GM21360 (cell line): Measurements from ENCODE around the gene PALD1.

Source experiments
- ATAC-seq: cut with Tn5 transposase; IDR thresholded peaks from one replicate; pipeline ENCODE4 v1.9.1; 2021; ENCODE audit warnings: mild to moderate bottlenecking, moderate library complexity; ENCODE audit not compliant: unreplicated experiment

Gene PALD1

DNA sequence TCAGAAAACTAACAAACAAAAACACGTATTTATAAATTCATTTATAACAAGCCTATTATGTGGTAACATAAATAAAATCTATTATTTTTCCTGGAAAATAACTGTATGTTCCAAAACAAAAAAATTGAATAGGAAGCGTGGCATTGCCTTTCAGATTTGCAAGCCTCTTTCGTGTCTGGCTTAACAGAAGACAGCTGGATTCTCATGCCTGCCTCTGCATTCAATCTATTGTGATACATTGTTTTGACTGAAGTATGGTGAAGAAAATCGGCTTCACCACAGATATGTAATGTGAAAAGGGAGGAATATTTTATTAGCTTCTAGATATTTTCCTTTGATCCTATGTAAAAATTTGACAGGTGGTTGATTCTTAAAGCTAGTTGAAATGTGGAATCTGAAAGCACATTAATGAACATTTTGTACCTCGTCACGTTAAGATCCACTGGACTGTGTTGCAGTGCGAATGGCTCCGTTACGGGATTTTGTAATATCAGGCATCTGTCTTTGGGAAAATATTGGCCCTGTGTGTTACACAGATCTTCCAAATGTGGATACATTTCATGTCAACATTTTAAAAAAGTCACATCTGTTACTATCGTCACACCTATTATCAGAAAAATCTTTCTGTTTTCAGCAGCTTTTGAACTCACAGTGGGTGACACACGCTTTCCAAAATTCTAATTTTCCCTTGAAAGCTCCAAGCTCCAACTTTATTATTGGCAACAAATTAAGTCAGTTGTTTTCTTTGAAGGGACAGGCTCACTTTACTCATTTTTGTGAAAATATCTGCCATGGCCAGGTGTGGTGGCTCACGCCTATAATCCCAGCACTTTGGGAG, 26.2 kb downstream of the PALD1 start:
- ATAC-seq = no peak

GRCh38 chr10:70505908-70506307, 27.3 kb downstream of the PALD1 start:
- no peak for ATAC-seq

DNA sequence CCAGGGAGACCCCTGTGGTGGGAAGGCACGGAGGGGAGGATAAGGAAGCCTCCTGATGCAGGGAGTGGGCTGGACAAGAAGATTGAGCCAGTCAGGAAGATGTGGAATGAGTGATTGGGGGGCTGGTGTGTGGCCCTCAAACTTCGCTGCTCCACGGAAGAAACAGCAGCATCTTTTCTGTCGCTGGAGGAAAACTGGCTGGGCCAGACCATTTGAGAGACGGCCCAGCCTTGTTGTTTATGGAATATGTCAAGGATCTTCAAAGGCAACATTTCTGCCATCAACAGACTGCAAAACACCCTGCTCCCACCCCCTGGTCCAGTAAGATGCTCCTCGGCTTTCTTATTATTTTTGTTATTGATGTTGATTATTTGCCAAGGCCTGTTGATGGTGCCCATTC, 29.4 kb downstream of the PALD1 start:
- ATAC-seq = no peak

- ATAC-seq = no peak
Observed at GRCh38 chr10:70508912-70509756, 30.6 kb downstream of the PALD1 start.

GRCh38 chr10:70509757-70510147, 31.2 kb downstream of the PALD1 start:
- no peak for ATAC-seq

- no peak for ATAC-seq
Observed at GRCh38 chr10:70510453-70510852, 31.9 kb downstream of the PALD1 start.

DNA sequence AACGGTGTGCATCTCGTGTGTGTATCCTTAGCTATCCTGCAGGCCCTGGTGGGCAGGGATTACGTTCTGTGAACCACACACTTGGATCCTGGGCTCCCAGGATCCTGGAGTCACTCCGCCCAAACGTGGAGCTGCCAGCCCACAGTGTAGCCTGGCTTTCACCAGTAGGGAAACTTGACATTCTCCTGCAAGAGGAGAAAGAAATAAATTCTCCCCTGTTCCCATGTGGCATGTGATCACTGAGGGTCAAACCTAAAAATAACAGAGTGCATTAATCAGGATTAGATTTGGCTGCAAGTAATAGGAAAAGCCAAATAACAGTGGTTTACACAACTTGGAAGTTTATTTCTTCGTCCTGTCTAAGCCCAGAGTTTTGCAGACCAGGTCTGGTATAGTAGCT, 32.3 kb downstream of the PALD1 start:
- no peak for ATAC-seq

GRCh38 chr10:70512149-70512639, 33.6 kb downstream of the PALD1 start:
- ATAC-seq = no peak

DNA sequence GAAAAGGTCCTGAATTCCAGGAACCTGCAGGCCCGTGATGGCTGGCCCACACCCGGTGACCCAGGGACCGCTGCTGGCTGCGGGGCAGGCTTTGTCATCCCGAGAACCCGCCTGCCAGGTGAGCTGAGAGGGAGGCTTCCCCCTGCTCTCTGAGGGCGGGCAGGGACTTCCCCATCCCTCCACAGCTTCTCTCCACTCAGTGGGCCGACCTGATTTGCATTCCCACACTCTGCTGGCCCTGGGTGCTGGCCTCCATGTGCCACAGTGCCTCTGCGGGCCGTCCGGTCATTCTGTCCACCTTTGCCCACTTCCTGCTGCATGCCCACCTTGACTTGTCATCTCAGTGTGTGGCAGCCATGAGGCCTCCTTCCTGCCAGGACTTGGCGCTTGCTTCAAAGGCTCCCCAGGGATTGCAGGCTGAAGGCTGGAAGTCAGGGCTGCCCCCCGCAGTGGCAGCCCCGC, 35.3 kb downstream of the PALD1 start:
- peak; percentile 85 for ATAC-seq

GRCh38 chr10:70514591-70514990, 36.0 kb downstream of the PALD1 start:
- no peak for ATAC-seq

GRCh38 chr10:70515035-70515667, 36.6 kb downstream of the PALD1 start:
- no peak for ATAC-seq

DNA sequence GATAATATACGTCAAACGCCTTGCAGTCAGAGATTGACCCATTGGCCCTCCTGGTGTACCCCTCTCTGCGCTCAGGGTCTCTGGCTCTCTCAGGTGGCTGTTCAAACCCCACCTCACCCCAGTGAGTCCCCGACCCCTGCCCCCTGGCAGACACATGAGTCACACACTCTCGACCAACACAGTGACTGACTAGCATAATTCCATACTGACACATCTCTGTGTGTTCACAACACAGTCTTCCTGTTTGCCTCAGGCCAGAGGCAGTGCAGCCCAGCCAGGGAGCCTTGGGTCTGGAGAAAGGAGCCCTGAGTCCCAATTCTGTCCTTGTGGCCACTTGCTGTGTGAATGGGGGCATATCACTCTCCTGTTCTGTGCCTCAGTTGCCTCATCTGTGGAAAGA, 40.1 kb downstream of the PALD1 start:
- no peak for ATAC-seq

- ATAC-seq = no peak
Observed at GRCh38 chr10:70523057-70523456, 44.5 kb downstream of the PALD1 start.

DNA sequence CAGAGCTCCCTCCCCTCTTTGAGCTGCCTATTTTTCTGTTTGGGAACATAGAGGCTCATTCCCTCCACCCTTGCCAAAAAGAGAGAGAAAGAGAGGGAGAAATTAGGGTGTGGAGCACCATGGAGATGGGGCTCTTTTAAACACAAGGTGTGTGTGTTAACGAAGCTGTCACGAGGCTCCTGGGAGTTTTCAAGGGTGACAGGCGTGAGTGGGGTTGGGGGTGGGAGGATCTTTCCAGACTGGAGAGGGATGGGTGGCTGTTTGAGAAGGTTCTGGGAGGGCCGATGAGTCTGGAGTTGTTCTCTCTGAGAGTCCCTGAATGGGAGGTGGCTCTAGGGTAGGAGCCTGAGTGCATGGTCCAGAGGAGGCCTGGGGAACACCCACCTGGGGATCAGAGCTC, 45.0 kb downstream of the PALD1 start:
- no peak for ATAC-seq

GRCh38 chr10:70528314-70528713, 49.7 kb downstream of the PALD1 start:
- no peak for ATAC-seq

DNA sequence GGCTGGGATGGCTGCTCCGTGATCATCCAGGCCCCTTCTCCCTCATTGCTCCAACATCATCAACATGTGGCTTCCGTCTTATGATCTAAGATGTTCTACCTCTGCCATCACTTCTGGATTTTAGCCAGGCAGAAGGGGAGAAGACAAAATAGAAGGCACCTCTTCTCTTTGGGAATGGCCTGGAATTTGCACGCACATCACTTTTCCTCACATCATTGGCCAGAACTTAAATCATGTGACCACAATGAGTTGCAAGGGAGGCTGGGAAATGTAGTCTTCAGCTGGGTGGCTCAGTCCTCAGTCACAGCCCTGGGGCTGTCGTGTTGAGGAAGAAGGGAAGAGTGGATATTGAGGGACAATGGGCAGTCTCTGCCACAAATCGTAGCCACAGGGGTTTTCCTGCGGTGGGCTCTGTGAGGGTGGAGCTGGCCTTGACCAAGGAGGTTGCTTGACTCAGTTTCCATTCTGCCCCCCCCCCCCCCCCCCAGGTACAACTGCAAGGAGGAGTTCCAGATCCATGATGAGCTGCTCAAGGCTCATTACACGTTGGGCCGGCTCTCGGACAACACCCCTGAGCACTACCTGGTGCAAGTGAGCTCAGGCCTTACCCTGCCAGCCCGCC, 50.3 kb downstream of the PALD1 start:
- no peak for ATAC-seq

DNA sequence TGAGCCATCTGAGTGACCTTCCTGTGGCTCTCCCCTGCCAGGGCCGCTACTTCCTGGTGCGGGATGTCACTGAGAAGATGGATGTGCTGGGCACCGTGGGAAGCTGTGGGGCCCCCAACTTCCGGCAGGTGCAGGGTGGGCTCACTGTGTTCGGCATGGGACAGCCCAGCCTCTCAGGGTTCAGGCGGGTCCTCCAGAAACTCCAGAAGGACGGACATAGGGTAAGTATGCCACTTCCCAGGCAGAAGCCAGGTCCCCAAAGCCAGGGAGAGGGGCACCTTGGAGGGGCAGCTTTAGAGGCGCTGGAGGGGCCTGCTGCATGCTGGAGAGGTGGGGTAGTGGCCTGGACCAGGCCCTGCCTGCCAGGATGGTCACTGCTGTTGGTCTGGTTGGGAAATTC, 51.3 kb downstream of the PALD1 start:
- no peak for ATAC-seq

GRCh38 chr10:70530315-70530714, 51.7 kb downstream of the PALD1 start:
- ATAC-seq = no peak

DNA sequence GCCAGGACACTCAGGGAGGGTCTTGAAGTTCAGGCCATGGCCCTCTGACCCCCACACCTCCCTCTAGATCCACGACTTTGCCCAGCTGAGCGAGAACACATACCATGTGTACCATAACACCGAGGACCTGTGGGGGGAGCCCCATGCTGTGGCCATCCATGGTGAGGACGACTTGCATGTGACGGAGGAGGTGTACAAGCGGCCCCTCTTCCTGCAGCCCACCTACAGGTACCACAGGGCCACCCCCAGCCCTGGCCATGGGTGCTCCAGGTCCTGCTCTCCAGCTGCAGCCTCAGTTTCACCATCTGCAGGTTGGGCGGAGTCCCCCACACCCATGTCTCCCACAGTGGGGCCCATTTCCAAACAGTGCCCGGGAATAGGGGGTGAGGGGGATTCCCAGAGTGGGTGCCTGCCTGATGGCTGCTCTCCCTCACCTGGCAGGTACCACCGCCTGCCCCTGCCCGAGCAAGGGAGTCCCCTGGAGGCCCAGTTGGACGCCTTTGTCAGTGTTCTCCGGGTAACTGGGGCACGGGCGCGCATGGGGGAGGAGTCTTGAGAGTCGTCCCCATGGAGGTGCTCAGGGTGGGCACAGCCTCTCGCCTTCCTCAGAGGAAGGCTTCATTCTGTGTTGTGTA, 54.1 kb downstream of the PALD1 start:
- ATAC-seq = no peak

GRCh38 chr10:70533189-70533558, 54.6 kb downstream of the PALD1 start:
- no peak for ATAC-seq

DNA sequence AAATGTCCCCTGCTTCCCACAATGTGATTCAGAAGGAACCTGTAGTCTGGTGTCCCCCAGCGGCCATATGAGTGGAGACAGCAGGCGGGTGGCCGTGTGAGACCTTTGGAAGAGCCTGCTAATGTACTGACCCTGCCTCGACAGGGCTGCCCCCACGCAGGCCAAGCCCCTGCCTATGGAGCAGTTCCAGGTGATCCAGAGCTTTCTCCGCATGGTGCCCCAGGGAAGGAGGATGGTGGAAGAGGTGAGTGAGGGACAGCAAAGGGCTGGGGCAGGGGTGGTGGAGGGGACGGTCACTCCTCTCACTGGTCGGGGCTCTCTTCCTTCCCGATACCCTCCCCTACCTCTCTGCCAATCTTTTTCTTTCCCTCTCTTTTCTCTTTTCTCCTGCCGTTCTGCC, 55.7 kb downstream of the PALD1 start:
- ATAC-seq = no peak
